IPS DF 6.9 (cell line): ENCODE results near the gene ABCA1.

ENCODE experiments used
- DNase-seq: peaks from one replicate; pipeline ENCODE4 v3.0.0-alpha.2; 2013; ENCODE audit warnings: low read depth, low spot score
- H3K27ac ChIP-seq: one replicate; pipeline ENCODE4 v1.5.1; 2013; ENCODE audit warnings: low read length, control low read depth
- H3K27me3 ChIP-seq: 2 replicates; pipeline ENCODE4 v1.6.1; 2013; ENCODE audit warnings: mild to moderate bottlenecking, low read length; ENCODE audit not compliant: control insufficient read depth, insufficient read depth
- H3K36me3 ChIP-seq: 2 replicates; pipeline ENCODE4 v1.6.1; 2013; ENCODE audit warnings: low read length; ENCODE audit not compliant: control insufficient read depth, insufficient read depth
- H3K4me1 ChIP-seq: 2 replicates; pipeline ENCODE4 v1.6.1; 2013; ENCODE audit warnings: low read length; ENCODE audit not compliant: control insufficient read depth, insufficient read depth
- H3K4me3 ChIP-seq: 2 replicates; pipeline ENCODE4 v1.5.1; 2013; ENCODE audit warnings: mild to moderate bottlenecking, low read length
- H3K9me3 ChIP-seq: 2 replicates; pipeline ENCODE4 v1.6.1; 2013; ENCODE audit warnings: low read length, inconsistent platforms; ENCODE audit not compliant: control insufficient read depth, insufficient read depth
- WGBS: extraction: QIAGEN DNeasy Blood & Tissue Kit; methylation state at CpG from one replicate; pipeline ENCODE4 v1.1.7; 2013; ENCODE audit warnings: mixed read lengths, missing lambda C conversion rate; ENCODE audit not compliant: insufficient read length, insufficient coverage; 5-methylcytosine and 5-hydroxymethylcytosine counted together

ABCA1 gene

DNA sequence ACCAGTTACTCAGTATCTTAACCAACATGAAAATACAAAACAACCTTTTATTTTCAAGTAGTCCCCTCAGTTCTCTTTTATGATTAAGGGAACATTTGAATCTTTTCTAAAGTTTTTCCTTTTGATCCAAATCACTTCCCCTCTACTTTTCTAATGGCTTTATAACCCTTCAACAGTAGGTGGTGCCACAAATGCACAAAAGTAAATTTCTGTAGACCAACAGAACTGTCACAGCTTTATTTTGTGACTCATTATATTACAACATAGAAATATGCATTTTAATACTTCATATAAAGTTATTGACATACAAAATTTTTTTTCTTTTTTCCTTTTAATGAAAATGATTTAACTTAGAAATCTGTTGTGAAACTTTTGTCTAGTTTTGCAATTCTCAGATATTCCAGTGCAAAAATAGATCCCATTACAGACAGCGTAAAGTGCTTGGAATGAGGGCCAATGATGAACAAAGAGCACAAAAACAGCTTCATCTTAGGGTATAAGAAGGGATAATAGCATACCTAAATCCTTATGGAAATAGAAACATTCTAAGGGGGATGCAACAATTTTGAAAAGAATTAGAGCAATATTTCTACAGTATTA is 147.1 kb downstream of the ABCA1 start:
- no peak overlapping the region for H3K27ac ChIP-seq
- no peak for DNase-seq
- no peaks in the 10 kb centered on the region for H3K4me1 ChIP-seq
- no CpG with 5 or more reads among the region's 1 CpG for WGBS
- H3K4me3 ChIP-seq, result no peak overlapping the region
- H3K27me3 ChIP-seq, result no peaks in the 10 kb centered on the region
- no peaks in the 10 kb centered on the region for H3K36me3 ChIP-seq
- H3K9me3 ChIP-seq, result no peaks in the 10 kb centered on the region

DNA sequence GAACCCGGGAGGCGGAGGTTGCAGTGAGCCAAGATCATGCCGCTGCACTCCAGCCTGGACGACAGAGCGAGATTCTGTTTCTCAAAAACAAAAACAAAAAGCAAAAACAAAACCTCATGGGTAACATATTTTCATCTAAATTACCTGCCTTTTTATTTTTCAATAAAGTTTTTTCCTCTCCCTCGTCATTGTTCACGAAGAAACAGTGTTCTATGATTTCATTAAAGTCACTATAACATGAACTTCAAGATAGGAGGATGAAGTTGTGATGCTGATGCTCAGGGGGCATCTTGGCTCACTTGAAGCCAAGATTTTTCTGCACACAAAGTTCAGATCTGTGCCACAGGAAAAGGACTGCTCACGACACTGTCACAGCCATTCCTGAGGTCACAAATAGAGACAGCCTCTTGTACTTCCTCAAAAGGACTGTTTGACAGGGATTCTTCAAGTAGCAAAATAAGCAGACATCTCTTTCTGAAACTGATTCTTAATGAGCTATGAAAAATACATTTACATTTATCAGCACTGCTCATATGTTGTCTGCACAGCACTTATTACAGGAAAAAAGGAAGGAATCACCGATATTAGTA is 147.9 kb downstream of the ABCA1 start:
- H3K9me3 ChIP-seq, result no peaks in the 10 kb centered on the region
- DNase-seq, result no peak
- WGBS, result no CpG with 5 or more reads among the region's 9 CpGs
- no peak overlapping the region for H3K4me3 ChIP-seq
- H3K27me3 ChIP-seq, result no peaks in the 10 kb centered on the region
- no peaks in the 10 kb centered on the region for H3K36me3 ChIP-seq
- no peak overlapping the region for H3K27ac ChIP-seq
- no peaks in the 10 kb centered on the region for H3K4me1 ChIP-seq

DNA sequence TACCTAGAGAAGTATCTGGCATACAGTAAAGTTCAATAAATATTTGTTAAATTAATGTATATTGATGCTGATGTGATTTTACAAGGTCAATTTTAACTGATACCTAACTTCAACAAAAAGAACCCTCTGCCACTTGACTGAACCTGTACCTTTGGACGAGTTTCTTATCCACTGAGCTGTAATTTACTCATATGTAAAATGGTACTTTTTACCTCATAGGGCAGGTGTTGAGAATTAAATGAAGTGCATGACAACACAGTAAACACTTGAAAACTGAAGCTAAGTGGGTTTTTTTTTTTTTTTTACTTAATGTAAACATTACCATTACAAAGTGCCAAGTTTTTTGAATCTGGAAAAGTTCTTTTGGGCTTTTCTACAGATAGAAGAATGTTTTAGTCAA is 148.6 kb downstream of the ABCA1 start:
- Histone ChIP-seq H3K9me3 (no peaks in the 10 kb centered on the region), H3K4me1 (no peaks in the 10 kb centered on the region), H3K36me3 (no peaks in the 10 kb centered on the region), H3K4me3 (no peak overlapping the region), H3K27me3 (no peaks in the 10 kb centered on the region), H3K27ac (no peak overlapping the region)
- WGBS, result no CpG with 5 or more reads among the region's 1 CpG
- DNase-seq, result no peak

DNA sequence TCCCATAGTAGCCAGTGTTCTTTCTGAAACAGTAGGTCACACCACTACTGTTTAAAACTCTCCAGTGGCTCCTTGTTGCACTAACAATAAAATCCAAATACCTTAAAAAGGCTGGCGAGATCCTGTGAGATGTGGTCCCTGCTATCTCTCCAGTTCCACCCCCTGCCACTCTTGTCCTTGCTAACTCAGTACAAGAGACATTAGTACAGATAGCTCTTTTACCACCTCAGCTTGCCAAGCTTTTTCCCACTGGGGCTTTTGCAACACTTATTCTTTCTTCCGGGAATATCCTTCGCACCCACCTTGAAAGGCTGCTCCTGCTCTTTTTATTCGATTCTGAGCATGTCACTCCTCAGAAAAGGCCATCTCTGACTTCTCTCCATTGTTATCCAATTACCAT is 149.2 kb downstream of the ABCA1 start:
- Histone ChIP-seq H3K27me3 (no peaks in the 10 kb centered on the region), H3K4me1 (no peaks in the 10 kb centered on the region), H3K27ac (no peak overlapping the region), H3K36me3 (no peaks in the 10 kb centered on the region), H3K4me3 (no peak overlapping the region), H3K9me3 (no peaks in the 10 kb centered on the region)
- no peak for DNase-seq
- WGBS, result no CpG with 5 or more reads among the region's 4 CpGs

DNA sequence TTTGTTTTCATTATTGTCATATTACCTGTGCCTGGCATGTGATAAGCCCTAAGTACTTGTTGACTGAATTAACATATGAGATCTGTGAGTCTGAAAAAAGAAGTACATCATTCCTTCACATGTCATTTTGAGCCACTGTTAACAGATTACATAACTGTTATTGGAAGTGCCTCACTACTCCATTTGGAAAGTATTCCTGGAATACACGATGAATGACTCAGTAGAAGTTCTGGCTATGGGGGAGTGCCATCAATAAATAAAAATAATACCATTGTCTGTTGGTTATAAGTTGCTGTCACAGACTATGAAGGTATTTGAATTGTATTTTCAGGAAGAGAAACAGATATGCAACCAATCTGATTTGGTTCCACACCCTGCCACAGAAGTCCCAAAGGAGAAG is 151.2 kb downstream of the ABCA1 start:
- Histone ChIP-seq H3K36me3 (no peaks in the 10 kb centered on the region), H3K27me3 (no peaks in the 10 kb centered on the region), H3K27ac (no peak overlapping the region), H3K4me1 (no peaks in the 10 kb centered on the region), H3K4me3 (no peak overlapping the region), H3K9me3 (no peaks in the 10 kb centered on the region)
- no CpG with 5 or more reads among the region's 1 CpG for WGBS
- no peak for DNase-seq

DNA sequence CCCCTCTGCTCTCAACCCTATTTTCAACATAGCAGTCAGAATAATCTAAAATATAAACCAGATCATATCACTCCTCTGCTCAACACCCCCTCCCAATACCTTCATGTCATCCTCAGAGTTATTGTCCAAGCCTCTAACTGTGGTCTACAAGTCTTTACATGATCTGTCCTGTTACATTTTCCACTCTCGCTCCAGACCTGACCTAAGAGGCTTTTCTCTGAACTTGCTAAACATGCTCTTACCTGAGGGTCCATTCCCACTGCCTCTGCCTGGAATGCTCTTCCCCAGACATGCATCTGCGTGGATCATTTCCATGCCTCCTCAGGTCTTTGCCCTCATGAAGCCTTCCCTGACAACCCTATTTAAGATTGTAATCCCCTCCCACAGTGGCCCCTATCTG is 152.0 kb downstream of the ABCA1 start:
- no peaks in the 10 kb centered on the region for H3K9me3 ChIP-seq
- H3K27ac ChIP-seq, result no peak overlapping the region
- no peak overlapping the region for H3K4me3 ChIP-seq
- DNase-seq, result no peak
- H3K27me3 ChIP-seq, result no peaks in the 10 kb centered on the region
- no CpG with 5 or more reads among the region's 2 CpGs for whole genome bisulfite sequencing
- no peaks in the 10 kb centered on the region for H3K4me1 ChIP-seq
- H3K36me3 ChIP-seq, result no peaks in the 10 kb centered on the region

DNA sequence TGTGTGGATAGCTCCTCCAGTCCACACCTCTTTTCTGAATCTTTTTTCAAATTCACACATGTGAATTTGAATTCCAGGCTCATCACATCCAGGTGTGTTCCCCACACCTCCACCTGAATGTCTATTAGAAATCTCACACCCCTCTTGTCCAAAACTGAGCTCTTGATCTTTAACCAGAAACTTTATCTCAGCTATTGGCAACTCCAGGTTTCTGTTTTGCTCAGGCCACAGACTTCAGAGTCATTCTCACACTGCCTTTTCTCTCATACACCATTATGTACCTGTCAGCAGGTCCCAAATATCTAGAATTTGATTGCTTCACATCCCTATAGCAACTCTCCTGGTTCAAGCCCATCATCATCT is 152.4 kb downstream of the ABCA1 start:
- Histone ChIP-seq H3K4me3 (no peak overlapping the region), H3K36me3 (no peaks in the 10 kb centered on the region), H3K4me1 (no peaks in the 10 kb centered on the region), H3K27ac (no peak overlapping the region), H3K9me3 (no peaks in the 10 kb centered on the region), H3K27me3 (no peaks in the 10 kb centered on the region)
- no peak for DNase-seq

DNA sequence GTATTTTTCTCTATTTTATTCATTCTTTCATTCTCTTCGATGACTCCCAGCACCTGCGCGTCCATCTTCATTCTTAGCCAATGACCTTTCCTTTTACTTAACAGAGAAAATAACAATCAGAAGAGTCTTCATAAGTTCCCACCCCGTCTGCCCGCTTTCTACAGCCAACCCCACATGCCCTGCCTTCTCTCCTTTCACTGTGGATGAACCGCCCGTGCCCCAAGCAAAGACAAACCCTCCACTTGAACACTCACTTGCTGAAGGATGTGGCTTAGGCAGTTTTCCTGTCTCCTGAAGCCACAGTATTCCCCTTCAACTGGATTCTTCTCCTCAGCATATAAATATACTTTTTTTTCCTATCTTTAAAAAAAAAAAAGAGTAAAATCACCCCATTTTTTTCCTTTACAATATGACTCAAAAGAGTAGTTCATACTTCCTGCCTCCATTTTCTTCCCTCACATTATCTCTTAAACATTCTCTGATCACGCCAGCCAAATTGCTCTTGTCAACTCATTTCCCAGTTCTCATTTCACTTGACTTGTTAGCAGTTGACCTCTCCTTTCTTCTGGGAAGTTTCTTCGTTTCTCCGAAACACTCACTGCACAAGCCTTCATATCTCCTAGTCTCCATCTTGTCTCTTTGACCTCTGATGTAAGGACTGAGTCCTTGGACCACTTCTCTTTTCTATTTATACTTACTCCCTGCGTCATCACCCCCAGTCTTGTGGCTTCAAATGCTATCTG is 153.0 kb downstream of the ABCA1 start:
- H3K36me3 ChIP-seq, result no peaks in the 10 kb centered on the region
- no CpG with 5 or more reads among the region's 11 CpGs for WGBS
- no peaks in the 10 kb centered on the region for H3K27me3 ChIP-seq
- H3K4me1 ChIP-seq, result no peaks in the 10 kb centered on the region
- no peaks in the 10 kb centered on the region for H3K9me3 ChIP-seq
- DNase-seq, result no peak
- no peak overlapping the region for H3K4me3 ChIP-seq
- no peak overlapping the region for H3K27ac ChIP-seq

DNA sequence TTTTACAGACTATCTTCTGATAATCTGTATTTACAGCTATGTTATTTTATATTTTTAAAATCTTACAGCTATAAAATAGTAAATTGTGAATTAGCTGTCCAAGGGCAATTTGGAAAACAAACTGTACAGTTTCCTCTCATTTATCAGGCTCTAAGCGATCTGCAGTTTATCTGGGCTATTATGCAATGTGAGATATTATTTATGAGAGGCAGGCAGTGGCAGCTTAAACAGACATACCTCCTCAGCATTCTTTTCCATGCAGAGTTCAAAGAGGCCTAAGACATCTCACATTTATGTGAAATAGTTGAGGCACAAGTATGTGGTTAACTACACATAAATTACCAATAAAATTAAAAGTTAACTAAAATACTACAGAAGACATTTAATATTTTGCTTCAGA is 153.8 kb downstream of the ABCA1 start:
- Histone ChIP-seq H3K4me3 (no peak overlapping the region), H3K4me1 (no peaks in the 10 kb centered on the region), H3K27ac (no peak overlapping the region), H3K27me3 (no peaks in the 10 kb centered on the region), H3K36me3 (no peaks in the 10 kb centered on the region), H3K9me3 (no peaks in the 10 kb centered on the region)
- WGBS, result no CpG with 5 or more reads among the region's 1 CpG
- no peak for DNase-seq

DNA sequence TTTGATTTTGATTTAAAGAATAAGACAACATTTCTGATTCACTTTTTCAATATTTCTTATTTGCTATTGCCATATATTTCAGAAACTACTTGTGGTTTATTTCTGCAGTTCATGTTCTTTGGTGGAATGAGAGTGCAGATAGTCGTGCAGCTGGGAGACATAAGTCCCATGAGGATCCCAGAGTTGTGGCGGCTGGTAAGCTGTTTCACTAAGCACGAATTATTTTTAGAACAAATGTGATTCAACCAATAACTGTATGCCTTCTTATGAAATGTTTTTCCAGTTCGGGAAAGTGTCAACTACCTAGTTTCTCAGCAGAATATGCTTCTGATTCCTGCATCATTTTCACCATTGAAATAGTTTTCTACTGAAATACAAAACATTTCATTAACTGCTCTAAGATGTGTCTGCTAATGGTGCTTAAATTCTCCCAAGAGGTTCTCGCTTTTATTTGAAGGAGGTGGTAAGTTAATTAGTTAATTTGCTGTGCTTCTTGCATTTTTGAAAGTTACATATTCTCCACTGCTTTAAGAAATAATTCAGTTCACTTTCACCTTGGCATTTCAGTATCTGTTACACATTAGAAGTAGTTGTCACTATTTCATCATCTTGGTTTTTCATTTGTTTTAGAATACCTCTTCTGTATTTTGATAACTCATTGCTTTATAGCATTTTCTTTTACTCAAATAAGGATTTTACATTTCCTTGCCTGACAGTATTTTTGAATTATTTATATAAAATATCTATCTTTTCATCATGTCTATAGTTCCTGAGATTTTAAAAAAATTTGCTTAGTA is 155.0 kb downstream of the ABCA1 start:
- Histone ChIP-seq H3K36me3 (no peaks in the 10 kb centered on the region), H3K9me3 (no peaks in the 10 kb centered on the region), H3K4me1 (no peaks in the 10 kb centered on the region), H3K27me3 (no peaks in the 10 kb centered on the region), H3K27ac (no peak overlapping the region), H3K4me3 (no peak overlapping the region)
- DNase-seq, result no peak
- no CpG with 5 or more reads among the region's 5 CpGs for WGBS
